Gastrocnemius medialis (tissue), 4 donors: ENCODE measurements around the gene FBLIM1.

Source experiments
- POLR2A ChIP-seq, 2 donors: fragments of 450-650 bp; IDR thresholded peaks; one replicate each; pipeline ENCODE4 v1.6.1; 2017; ENCODE audit warnings: antibody characterized with exemption in 2 of 2, mild to moderate bottlenecking in 2 of 2, moderate library complexity in 2 of 2
- TF ChIP-seq, protein P1 (sequence below), 5 experiments: fragments of 450-650 bp in 3 of 5; fragments of 200-600 bp in 2 of 5; sonication (generic) in 2 of 5; IDR thresholded peaks in 4 of 5; conservative IDR thresholded peaks in 1 of 5; 1 replicate in 4 of 5; 2 replicates in 1 of 5; pipeline ENCODE4 v1.5.1; 2016 to 2019; ENCODE audit warnings: antibody characterized with exemption in 5 of 5, mild to moderate bottlenecking in 3 of 5, moderate library complexity in 3 of 5

DNA sequence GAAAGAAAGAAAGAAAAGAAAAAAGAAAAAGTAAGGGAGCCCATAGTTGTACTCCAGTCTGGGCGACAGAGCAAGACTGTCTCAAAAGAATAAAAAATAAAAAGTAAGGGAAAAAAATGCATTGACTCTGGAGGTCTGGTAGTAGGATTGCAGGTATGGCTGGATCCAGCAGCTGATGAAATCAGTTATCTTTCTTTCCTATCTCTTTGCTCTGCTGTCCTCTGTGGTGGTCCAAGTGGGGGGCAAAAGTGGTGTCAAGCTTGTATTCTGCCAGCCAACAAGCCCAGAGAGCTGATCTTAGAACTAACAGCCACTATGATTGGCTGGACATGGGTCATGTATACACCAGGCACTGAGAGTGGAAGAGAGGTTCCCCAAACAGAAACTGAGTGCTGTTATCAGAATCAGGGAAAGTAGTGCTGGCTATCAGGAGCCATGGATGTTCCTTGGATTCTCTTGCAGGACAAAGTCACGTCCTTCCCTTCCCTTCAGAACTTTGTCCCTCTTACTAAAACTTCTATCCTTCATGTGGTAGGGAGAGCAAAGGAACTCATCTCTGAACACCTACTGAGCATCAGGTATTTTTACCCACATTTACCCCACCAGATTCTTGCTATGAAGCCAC lies 3.5 kb upstream of the FBLIM1 start:
- TF ChIP-seq POLR2A (IDR thresholded peaks at IDR 0.05) = no peak
- TF ChIP-seq, protein P1, sequence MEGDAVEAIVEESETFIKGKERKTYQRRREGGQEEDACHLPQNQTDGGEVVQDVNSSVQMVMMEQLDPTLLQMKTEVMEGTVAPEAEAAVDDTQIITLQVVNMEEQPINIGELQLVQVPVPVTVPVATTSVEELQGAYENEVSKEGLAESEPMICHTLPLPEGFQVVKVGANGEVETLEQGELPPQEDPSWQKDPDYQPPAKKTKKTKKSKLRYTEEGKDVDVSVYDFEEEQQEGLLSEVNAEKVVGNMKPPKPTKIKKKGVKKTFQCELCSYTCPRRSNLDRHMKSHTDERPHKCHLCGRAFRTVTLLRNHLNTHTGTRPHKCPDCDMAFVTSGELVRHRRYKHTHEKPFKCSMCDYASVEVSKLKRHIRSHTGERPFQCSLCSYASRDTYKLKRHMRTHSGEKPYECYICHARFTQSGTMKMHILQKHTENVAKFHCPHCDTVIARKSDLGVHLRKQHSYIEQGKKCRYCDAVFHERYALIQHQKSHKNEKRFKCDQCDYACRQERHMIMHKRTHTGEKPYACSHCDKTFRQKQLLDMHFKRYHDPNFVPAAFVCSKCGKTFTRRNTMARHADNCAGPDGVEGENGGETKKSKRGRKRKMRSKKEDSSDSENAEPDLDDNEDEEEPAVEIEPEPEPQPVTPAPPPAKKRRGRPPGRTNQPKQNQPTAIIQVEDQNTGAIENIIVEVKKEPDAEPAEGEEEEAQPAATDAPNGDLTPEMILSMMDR (IDR thresholded peaks at IDR 0.05 in 4 of 5, conservative IDR thresholded peaks at IDR 0.05 in 1 of 5) = no peak
